HEK293 (cell line): ENCODE data around the gene TYRP1.

ENCODE experiments used
- CTCF ChIP-seq: fragments of 450-650 bp; formaldehyde crosslinking; IDR thresholded peaks from 2 replicates; pipeline ENCODE4 v1.5.1; 2016; ENCODE audit warnings: missing biosample characterization, missing genetic modification characterization
- MYNN ChIP-seq: fragments of 450-650 bp; formaldehyde crosslinking; IDR thresholded peaks from 2 replicates; pipeline ENCODE4 v1.5.1; 2016; ENCODE audit warnings: missing biosample characterization, missing genetic modification characterization, borderline replicate concordance
- ZNF701 ChIP-seq: fragments of 450-650 bp; formaldehyde crosslinking; IDR thresholded peaks from 2 replicates; pipeline ENCODE4 v1.5.1; 2016; ENCODE audit warnings: missing biosample characterization, missing genetic modification characterization
- TF ChIP-seq, protein P1 (sequence below): fragments of 450-650 bp; formaldehyde crosslinking; IDR thresholded peaks from 2 replicates; pipeline ENCODE4 v1.5.1; 2017; ENCODE audit warnings: missing biosample characterization, missing genetic modification characterization
- TF ChIP-seq, protein P2 (sequence below): fragments of 450-650 bp; formaldehyde crosslinking; conservative IDR thresholded peaks from 2 replicates; pipeline ENCODE4 v1.5.1; 2016; ENCODE audit warnings: low read depth, missing biosample characterization, missing genetic modification characterization

- TF ChIP-seq CTCF (tag by site-specific recombination) (no peak), ZNF701 (tag by site-specific recombination) (no peak), MYNN (no peak)
- TF ChIP-seq, protein P1, sequence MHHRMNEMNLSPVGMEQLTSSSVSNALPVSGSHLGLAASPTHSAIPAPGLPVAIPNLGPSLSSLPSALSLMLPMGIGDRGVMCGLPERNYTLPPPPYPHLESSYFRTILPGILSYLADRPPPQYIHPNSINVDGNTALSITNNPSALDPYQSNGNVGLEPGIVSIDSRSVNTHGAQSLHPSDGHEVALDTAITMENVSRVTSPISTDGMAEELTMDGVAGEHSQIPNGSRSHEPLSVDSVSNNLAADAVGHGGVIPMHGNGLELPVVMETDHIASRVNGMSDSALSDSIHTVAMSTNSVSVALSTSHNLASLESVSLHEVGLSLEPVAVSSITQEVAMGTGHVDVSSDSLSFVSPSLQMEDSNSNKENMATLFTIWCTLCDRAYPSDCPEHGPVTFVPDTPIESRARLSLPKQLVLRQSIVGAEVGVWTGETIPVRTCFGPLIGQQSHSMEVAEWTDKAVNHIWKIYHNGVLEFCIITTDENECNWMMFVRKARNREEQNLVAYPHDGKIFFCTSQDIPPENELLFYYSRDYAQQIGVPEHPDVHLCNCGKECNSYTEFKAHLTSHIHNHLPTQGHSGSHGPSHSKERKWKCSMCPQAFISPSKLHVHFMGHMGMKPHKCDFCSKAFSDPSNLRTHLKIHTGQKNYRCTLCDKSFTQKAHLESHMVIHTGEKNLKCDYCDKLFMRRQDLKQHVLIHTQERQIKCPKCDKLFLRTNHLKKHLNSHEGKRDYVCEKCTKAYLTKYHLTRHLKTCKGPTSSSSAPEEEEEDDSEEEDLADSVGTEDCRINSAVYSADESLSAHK (tag by site-specific recombination): no peak
- TF ChIP-seq, protein P2, sequence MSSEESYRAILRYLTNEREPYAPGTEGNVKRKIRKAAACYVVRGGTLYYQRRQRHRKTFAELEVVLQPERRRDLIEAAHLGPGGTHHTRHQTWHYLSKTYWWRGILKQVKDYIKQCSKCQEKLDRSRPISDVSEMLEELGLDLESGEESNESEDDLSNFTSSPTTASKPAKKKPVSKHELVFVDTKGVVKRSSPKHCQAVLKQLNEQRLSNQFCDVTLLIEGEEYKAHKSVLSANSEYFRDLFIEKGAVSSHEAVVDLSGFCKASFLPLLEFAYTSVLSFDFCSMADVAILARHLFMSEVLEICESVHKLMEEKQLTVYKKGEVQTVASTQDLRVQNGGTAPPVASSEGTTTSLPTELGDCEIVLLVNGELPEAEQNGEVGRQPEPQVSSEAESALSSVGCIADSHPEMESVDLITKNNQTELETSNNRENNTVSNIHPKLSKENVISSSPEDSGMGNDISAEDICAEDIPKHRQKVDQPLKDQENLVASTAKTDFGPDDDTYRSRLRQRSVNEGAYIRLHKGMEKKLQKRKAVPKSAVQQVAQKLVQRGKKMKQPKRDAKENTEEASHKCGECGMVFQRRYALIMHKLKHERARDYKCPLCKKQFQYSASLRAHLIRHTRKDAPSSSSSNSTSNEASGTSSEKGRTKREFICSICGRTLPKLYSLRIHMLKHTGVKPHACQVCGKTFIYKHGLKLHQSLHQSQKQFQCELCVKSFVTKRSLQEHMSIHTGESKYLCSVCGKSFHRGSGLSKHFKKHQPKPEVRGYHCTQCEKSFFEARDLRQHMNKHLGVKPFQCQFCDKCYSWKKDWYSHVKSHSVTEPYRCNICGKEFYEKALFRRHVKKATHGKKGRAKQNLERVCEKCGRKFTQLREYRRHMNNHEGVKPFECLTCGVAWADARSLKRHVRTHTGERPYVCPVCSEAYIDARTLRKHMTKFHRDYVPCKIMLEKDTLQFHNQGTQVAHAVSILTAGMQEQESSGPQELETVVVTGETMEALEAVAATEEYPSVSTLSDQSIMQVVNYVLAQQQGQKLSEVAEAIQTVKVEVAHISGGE (tag by site-specific recombination): no peak
Measured at GRCh38 chr9:12657233-12657632, 36.0 kb upstream of the TYRP1 start.
